ENCODE measurements around the gene GFRA1. TPM values are rescaled to one million over a fixed set of nuclear protein-coding genes. Genes with fewer than 3 reads are reported as not detected.

The GFRA1 gene
- total RNA-seq, 4 donors from 2014 or later, result 1.8 to 21.4 (median 12.1) TPM

DNA sequence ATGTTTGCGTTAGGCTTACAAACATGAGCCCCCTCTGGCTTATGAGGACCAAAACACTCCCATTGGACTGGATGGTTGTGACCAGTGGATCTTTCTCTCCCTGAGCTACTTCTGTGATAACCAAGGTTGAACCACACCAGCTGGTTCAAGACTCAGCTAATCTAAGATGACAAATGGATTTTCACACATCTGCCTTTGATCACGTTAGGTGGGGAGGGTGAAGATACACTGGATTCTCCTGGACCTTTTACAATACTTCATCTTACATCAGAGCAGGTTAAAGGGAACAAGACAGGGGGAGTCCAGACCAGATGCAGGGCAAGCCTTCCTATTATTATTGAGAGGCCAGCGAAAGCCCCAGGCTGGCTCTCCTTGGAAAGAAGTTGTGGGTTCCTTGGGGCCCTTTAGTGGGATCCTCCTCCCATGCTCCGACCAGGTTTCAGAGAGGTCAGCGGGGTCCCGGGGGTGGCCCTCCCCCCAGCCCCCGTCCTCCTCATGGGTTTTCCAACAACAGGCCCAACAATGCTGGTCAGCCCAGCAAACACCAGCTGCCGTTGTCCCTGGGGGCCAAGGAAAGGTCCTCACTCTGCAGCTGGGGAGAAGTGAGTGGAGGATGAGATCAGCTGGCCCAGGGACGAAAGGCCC is 2.8 kb downstream of the GFRA1 start:
- H3K4me3 ChIP-seq, result peak overlapping the region in 1 of 4 donors; percentile 50
- H3K36me3 ChIP-seq, result no peaks in the 10 kb centered on the region
- H3K27me3 ChIP-seq, result peaks cover 0 to 11% of the 10 kb centered on the region in 2 donors
- no peak for TF ChIP-seq POLR2A (IDR thresholded peaks at IDR 0.05)
- TF ChIP-seq, protein P1, sequence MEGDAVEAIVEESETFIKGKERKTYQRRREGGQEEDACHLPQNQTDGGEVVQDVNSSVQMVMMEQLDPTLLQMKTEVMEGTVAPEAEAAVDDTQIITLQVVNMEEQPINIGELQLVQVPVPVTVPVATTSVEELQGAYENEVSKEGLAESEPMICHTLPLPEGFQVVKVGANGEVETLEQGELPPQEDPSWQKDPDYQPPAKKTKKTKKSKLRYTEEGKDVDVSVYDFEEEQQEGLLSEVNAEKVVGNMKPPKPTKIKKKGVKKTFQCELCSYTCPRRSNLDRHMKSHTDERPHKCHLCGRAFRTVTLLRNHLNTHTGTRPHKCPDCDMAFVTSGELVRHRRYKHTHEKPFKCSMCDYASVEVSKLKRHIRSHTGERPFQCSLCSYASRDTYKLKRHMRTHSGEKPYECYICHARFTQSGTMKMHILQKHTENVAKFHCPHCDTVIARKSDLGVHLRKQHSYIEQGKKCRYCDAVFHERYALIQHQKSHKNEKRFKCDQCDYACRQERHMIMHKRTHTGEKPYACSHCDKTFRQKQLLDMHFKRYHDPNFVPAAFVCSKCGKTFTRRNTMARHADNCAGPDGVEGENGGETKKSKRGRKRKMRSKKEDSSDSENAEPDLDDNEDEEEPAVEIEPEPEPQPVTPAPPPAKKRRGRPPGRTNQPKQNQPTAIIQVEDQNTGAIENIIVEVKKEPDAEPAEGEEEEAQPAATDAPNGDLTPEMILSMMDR (IDR thresholded peaks at IDR 0.05), result no peak
- H3K4me1 ChIP-seq, result peaks cover 0 to 17% (median 0%) of the 10 kb centered on the region in 4 donors
- H3K9me3 ChIP-seq, result no peaks in the 10 kb centered on the region
- H3K27ac ChIP-seq, result peak overlapping the region in 1 of 4 donors; percentile 67
- DNase-seq, result no peak

DNA sequence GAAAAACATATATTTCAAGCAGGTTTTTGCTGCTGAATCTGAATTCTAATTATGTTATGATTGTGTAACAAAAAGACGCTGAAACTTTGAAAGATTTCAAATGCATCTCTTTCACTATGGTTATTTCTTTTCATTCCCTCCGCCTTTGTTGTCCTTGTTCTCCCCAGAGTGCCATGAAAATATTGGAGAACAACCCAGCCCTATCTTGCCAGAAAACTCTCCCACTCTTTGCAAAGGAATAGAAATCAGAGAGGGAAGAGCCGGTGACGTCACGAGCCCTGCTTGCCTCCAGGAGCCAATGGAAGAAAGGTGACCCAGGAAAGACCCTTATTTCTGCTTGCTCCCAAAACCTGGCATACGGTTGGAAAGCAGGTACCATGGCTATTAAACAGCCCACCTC is 3.4 kb downstream of the GFRA1 start:
- Histone ChIP-seq H3K27ac (no peak overlapping the region), H3K4me3 (no peak overlapping the region), H3K9me3 (no peaks in the 10 kb centered on the region), H3K27me3 (peaks cover 0 to 11% of the 10 kb centered on the region in 2 donors), H3K36me3 (no peaks in the 10 kb centered on the region), H3K4me1 (peaks cover 0 to 17% (median 0%) of the 10 kb centered on the region in 4 donors)
- TF ChIP-seq, protein P1 (IDR thresholded peaks at IDR 0.05), result no peak
- no peak for TF ChIP-seq POLR2A (IDR thresholded peaks at IDR 0.05)
- no peak for DNase-seq

DNA sequence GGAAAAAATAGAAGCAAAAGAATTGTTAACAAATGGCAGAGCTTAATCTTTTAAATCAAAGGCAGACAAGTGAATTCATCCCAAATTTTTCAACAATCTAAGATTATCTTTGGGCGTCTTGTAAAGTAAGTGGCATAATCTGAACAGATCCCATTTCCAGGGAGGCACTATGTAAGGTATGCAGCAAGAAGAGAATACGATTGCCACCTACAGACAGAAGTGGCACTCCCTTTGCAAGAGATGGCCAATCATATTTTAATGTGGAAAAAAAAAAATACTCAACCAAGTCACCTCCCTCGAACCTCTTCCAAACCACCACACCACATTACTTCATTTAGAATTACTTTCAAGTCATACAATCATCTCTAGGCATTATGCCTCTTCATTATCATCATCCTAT is 4.0 kb downstream of the GFRA1 start:
- peaks cover 0 to 11% of the 10 kb centered on the region in 2 donors for H3K27me3 ChIP-seq
- no peak for DNase-seq

DNA sequence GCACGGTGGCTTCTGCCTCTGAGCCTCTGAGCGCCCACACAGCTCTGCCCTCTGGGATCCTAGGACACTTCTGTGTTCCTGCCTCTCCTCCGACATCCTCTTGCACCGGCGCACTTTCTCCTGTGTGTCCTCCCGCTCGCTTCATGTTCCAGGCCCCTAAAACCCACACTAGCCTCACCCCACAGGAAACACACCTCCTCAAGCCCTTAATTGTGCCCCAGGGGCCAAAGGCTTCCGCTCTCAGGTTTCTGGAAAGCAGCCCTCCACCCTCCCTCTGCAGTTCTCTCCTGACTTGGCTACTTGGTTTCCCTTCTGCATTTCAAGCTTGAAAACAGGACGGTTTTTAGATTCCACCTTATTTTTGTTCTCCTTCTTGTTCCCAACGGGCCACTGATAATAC is 7.3 kb downstream of the GFRA1 start:
- Histone ChIP-seq H3K4me3 (no peak overlapping the region), H3K9me3 (no peaks in the 10 kb centered on the region), H3K4me1 (no peaks in the 10 kb centered on the region), H3K36me3 (no peaks in the 10 kb centered on the region), H3K27me3 (no peaks in the 10 kb centered on the region), H3K27ac (no peak overlapping the region)
- no peak for DNase-seq
- TF ChIP-seq, protein P1 (IDR thresholded peaks at IDR 0.05), result no peak
- TF ChIP-seq POLR2A (IDR thresholded peaks at IDR 0.05), result no peak

More for the DNA sequence above, 4.0 kb downstream of the GFRA1 start:
- Histone ChIP-seq H3K27ac (no peak overlapping the region), H3K9me3 (no peaks in the 10 kb centered on the region), H3K4me3 (no peak overlapping the region), H3K4me1 (peaks cover 0 to 17% (median 0%) of the 10 kb centered on the region in 4 donors), H3K36me3 (no peaks in the 10 kb centered on the region)
- TF ChIP-seq POLR2A (IDR thresholded peaks at IDR 0.05), result no peak
- TF ChIP-seq, protein P1 (IDR thresholded peaks at IDR 0.05), result no peak

DNA sequence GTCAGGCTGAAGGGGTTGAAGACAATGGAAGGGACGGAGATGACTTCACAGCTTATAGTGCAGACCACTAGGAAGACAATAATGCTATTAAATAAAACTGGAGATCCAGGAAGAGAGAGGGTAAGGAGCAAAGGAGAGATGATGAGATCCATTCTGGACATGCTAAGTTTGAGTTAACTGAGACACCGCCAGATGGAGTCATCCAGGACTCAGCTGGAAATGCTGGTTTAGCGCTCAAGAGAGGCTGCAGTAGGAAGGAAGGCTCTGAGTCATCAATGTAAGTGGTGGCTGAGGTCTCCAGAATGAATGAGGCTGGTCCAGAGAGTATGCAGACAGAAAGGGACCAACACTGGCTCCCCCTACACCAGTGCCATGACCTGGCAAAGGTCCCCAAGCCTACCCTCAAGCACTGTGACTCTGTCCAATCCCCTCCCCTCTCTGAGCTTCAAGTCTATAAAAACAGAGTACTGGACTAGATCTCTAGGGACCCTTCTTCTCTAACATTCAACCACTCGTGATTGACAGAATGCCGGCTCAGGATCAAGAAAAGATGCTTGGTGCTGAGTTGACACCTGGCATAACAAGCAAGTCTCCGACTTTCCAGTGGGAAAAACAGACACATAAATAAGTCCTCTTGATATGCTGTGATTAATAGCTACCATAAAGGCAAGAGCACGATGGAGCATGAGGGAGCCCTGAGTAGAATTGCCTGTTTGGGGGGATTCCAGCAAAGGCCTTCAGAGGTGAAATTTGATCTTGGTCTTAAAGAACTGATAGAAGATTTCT is 8.9 kb downstream of the GFRA1 start:
- TF ChIP-seq, protein P1 (IDR thresholded peaks at IDR 0.05), result no peak
- no peak for TF ChIP-seq POLR2A (IDR thresholded peaks at IDR 0.05)
- H3K27ac ChIP-seq, result no peak overlapping the region
- H3K4me3 ChIP-seq, result no peak overlapping the region
- no peak for DNase-seq
- no peaks in the 10 kb centered on the region for H3K9me3 ChIP-seq
- H3K27me3 ChIP-seq, result no peaks in the 10 kb centered on the region
- H3K36me3 ChIP-seq, result no peaks in the 10 kb centered on the region
- no peaks in the 10 kb centered on the region for H3K4me1 ChIP-seq

Data from Peyer's patch (tissue), 4 donors.